HG03066 (cell line): ENCODE measurements around the gene ALPP.
"Not testable (repeated sequence)": the region's sequence is repeated elsewhere in the genome, so short reads cannot be mapped to it uniquely, and the experiment has no call there.

Source experiments
- ATAC-seq: cut with Tn5 transposase; IDR thresholded peaks from one replicate; pipeline ENCODE4 v1.9.1; 2021; ENCODE audit warnings: low read depth; ENCODE audit not compliant: unreplicated experiment

ALPP gene

DNA sequence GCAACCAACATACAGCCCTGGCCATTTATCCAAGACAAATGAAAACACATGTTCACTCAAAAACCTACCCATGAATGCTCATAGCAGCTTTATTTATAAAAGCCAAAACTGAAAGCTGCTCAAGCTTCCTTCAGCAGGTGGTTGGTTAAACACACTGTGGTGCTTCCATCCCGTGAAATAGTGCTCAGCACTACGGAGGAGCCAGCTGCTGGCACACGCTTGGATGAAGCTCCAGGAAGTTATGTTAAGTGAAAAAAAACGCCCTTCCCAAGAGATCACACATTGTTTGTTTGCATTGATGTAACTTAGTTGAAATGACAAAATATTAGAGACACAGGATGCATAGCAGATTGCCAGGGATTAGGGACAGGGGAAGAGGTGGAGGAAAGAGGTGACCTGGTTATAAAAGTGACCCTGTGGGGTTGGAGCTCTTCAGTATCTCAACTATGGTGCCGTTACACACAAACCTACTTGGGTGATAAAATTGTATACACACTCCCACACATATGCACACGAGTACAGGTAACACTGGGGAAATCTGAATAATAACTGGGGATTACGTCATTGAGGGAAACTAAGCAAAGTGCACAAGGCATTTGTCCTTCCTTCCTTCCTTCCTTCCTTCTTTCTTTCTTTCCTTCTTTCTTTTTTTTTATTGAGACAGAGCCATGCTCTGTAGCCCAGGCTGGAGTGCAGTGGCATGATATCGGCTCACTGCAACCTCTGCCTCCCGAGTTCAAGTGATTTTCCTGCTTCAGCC lies 21.9 kb downstream of the ALPP start:
- ATAC-seq, result no peak

DNA sequence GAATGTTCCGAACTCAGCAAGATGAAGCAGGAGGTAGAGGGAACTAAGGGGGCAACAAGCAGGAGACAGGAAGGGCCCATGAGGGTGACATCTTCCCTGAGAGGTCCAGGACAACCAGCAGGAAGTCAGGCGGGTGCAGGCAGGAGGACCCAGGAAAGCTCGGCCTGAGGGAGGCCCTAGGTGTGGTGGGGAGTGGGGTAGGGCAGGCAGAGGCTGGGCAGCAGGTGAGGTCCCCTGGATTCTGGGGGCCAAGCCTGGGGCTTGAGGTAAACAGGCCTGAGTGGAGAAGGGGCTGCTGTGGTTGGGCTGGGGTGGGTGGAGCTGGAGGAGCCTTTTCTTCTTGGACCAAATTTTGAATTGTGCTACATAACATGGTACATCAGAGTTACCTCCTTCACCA lies 24.0 kb downstream of the ALPP start:
- no peak for ATAC-seq

- ATAC-seq, result no peak
Observed at GRCh38 chr2:232405943-232406510, 27.5 kb downstream of the ALPP start.

GRCh38 chr2:232406556-232407310 lies 28.2 kb downstream of the ALPP start, which contains the start of gene ALPG:
Gene ALPG (plus strand): TSS chr2:232406844. CDS start chr2:232406895, 51 bp downstream.
- ATAC-seq, result no peak

DNA sequence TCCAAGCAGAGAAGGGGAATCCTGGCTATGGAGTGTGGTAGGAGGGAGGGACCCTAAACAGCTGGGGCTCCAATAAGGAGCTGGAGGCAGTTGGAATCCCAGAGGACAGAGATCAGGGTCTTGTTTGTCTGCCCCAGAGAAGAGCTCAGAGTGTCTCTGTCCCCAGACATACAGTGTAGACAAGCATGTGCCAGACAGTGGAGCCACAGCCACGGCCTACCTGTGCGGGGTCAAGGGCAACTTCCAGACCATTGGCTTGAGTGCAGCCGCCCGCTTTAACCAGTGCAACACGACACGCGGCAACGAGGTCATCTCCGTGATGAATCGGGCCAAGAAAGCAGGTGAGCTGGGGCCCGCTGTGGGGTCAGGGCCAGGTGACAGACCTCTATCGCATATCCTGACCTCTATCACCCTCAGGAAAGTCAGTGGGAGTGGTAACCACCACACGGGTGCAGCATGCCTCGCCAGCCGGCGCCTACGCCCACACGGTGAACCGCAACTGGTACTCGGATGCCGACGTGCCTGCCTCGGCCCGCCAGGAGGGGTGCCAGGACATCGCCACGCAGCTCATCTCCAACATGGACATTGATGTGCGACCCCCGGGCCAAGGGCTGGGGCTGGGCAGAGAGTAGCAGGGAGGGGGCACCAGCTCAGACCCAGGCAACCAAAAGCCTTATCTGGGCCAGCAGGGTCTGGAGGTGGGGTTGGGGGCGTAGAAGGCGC lies 29.0 kb downstream of the ALPP start:
- not testable (repeated sequence) for ATAC-seq

- ATAC-seq, result not testable (repeated sequence)
Observed at GRCh38 chr2:232408269-232408668, 29.7 kb downstream of the ALPP start.

GRCh38 chr2:232409617-232410016 lies 31.1 kb downstream of the ALPP start:
- ATAC-seq, result not testable (repeated sequence)

GRCh38 chr2:232410238-232410900 lies 31.8 kb downstream of the ALPP start:
- ATAC-seq, result no peak

- no peak for ATAC-seq
Observed at GRCh38 chr2:232411901-232412629, 33.5 kb downstream of the ALPP start.

DNA sequence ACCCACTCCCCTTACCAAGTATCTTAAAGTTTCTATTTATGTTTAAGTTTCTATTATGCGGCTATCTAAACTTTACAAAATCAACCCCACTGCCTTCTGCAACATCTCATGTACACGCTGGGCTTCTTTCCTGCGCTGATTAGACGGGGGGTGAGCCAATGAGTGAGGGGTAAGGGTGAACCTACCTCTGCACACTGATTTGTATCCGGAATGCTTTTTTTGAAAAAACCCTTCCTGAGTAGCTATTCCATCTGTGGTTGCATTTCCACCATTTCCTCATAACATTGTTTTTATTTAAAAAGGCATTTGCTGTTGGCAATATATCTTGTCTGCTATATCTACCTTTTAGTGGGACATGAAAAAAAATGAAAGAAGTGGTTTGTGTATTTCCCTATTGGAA lies 34.4 kb downstream of the ALPP start:
- ATAC-seq, result no peak

GRCh38 chr2:232415138-232415690 lies 36.7 kb downstream of the ALPP start:
- ATAC-seq, result no peak

- ATAC-seq, result no peak
Observed at GRCh38 chr2:232415736-232416520, 37.4 kb downstream of the ALPP start.

DNA sequence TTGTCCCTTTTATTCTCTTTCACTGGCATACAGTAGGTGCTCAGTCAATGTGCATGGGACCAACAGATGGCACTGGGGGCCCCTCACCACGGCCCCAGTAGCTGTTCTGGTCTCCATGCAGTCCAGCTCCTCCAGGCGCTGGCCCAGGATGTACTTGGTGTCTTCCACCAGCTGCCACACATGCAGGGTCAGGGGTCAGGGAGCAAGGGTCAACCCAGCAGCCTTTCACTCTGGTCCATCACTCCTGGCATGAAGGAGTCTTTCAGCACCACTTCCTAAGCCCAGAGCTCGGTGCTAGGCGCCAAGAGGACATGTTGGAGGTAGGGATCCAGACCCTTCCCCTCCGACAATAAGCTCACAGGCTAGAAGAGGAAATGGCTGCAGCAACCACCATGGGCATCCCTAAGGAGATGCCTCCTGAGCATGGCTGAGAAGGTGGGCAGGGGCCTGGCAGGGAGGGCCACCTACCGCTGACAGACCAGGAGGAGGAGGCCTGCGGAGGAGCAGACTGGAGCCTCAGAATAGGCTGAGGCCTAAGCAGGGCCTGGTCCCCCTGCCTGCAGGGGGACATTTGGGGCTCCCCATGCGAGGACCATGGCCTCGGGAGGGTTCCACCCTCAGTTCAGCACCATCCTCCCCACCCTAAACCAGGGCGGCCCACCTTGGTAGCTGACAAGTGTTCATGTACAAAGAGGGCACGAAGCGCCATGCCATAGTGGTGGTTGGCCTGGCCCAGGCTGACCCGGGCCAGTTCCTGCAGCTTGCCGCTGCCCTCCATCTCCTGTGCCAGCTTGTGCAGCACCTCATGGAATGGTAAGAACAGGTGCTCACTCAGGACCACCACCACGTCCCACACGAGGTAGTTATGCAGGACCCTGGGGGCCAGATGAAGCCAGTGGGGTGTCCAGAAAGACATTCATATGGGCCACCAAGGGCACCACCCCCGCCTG lies 38.2 kb downstream of the ALPP start:
- no peak for ATAC-seq

GRCh38 chr2:232417489-232417888 lies 38.9 kb downstream of the ALPP start:
- ATAC-seq, result no peak

GRCh38 chr2:232418056-232418455 lies 39.5 kb downstream of the ALPP start:
- ATAC-seq, result no peak

DNA sequence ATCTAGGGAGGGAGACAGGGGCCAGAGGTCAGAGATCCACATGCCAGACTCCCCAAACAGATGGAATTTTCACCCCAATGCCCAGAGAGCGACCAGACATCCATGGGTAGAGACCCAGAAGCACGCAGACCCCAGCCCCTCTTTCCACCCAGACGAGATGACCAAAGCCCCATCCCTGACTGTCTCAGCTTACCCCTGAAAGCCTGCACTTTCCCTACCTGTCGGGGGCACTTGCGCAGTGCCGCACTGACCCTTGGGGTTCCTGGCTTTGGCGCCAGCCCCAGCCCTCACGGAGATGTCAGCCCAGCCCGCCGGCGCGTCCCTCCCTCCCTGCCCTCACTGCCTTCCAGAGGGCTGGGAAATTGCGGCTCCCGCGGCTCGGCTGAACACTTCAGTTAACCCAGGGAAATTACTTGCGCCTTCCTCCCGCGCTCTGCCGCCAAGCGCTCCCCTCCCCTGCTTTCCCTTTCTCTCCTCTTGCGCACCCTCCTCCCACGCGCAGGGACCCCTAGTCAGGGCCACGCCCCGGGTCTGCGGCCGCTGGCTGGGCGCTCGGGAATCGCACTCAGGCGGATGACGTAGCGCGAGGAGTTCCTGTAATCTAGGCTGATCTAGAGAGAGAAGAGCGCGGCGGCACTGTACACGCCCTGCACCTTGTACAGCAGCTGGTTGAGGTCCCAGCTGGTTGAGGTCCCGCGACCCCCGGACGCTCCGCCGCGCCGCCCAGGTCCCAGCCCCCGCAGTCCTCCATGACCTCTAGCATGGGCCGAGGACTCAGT lies 40.1 kb downstream of the ALPP start:
- no peak for ATAC-seq
